OCI-LY1 (cell line): ENCODE measurements around the gene CCDC51.

Experiments
- H2AFZ ChIP-seq: fragments of 200-600 bp; sonication (generic), shearing (Covaris generic); 2 replicates; pipeline ENCODE4 v1.6.0; 2014; ENCODE audit warnings: antibody characterized with exemption, mild to moderate bottlenecking, low read length
- H3F3A ChIP-seq: fragments of 200-600 bp; sonication (generic), shearing (Covaris generic); 2 replicates; pipeline ENCODE4 v1.6.0; 2014; ENCODE audit warnings: mild to moderate bottlenecking, antibody characterized with exemption, low read length, moderate library complexity; ENCODE audit not compliant: insufficient read depth
- H3K27ac ChIP-seq: fragments of 200-600 bp; sonication (generic); 2 replicates; pipeline ENCODE4 v1.5.1; 2014; ENCODE audit warnings: low read length, mixed run types, mild to moderate bottlenecking, low read depth; ENCODE audit not compliant: poor library complexity, severe bottlenecking
- H3K27me3 ChIP-seq: fragments of 200-600 bp; sonication (generic); 2 replicates; pipeline ENCODE4 v1.6.0; 2014; ENCODE audit warnings: antibody characterized with exemption, mild to moderate bottlenecking, low read length, moderate library complexity; ENCODE audit not compliant: insufficient read depth
- H3K36me3 ChIP-seq: fragments of 200-600 bp; sonication (generic); 2 replicates; pipeline ENCODE4 v1.6.1; 2014; ENCODE audit warnings: mild to moderate bottlenecking, antibody characterized with exemption, low read length, moderate library complexity, mixed read lengths; ENCODE audit not compliant: insufficient read depth
- H3K4me1 ChIP-seq: fragments of 200-600 bp; sonication (generic); 2 replicates; pipeline ENCODE4 v1.5.1; 2014; ENCODE audit warnings: mild to moderate bottlenecking, low read length, moderate library complexity; ENCODE audit not compliant: insufficient read depth, severe bottlenecking
- H3K4me2 ChIP-seq: fragments of 200-600 bp; sonication (generic), shearing (Covaris generic); 2 replicates; pipeline ENCODE4 v1.6.1; 2014; ENCODE audit warnings: low read length
- H3K4me3 ChIP-seq: fragments of 200-600 bp; sonication (generic); 2 replicates; pipeline ENCODE4 v1.5.1; 2014; ENCODE audit warnings: low read length, low read depth, mild to moderate bottlenecking, mixed read lengths; ENCODE audit not compliant: poor library complexity, severe bottlenecking
- H3K79me2 ChIP-seq: fragments of 200-600 bp; shearing (Covaris generic); 2 replicates; pipeline ENCODE4 v1.6.1; 2016; ENCODE audit warnings: mixed run types, low read length, mixed read lengths; ENCODE audit not compliant: insufficient read depth
- H3K9ac ChIP-seq: fragments of 200-600 bp; sonication (generic), shearing (Covaris generic); 2 replicates; pipeline ENCODE4 v1.6.1; 2014; ENCODE audit warnings: mild to moderate bottlenecking, low read length, mixed read lengths
- H3K9me2 ChIP-seq: fragments of 200-600 bp; sonication (generic), shearing (Covaris generic); 2 replicates; pipeline ENCODE4 v1.6.1; 2014; ENCODE audit warnings: low read depth, mild to moderate bottlenecking, low read length, mixed read lengths
- H3K9me3 ChIP-seq: fragments of 200-600 bp; shearing (Covaris generic); 2 replicates; pipeline ENCODE4 v1.6.1; 2014; ENCODE audit warnings: low read length, mixed read lengths
- H4K20me1 ChIP-seq: fragments of 200-600 bp; sonication (generic), shearing (Covaris generic); 2 replicates; pipeline ENCODE4 v1.6.0; 2016; ENCODE audit warnings: mild to moderate bottlenecking, low read length; ENCODE audit not compliant: insufficient read depth
- EZH2 ChIP-seq: fragments of 200-600 bp; sonication (generic), shearing (Covaris generic); IDR thresholded peaks from 2 replicates; pipeline ENCODE4 v1.8.0; 2017; ENCODE audit warnings: borderline replicate concordance, mixed run types, mild to moderate bottlenecking, antibody characterized with exemption, low read length, moderate library complexity, mixed read lengths
- TF ChIP-seq, protein P1 (sequence below): fragments of 200-600 bp; sonication (generic), shearing (Covaris generic); IDR thresholded peaks from 2 replicates; pipeline ENCODE4 v1.5.1; 2017; ENCODE audit warnings: mild to moderate bottlenecking, antibody characterized with exemption, low read length, moderate library complexity, mixed read lengths

The CCDC51 gene

DNA sequence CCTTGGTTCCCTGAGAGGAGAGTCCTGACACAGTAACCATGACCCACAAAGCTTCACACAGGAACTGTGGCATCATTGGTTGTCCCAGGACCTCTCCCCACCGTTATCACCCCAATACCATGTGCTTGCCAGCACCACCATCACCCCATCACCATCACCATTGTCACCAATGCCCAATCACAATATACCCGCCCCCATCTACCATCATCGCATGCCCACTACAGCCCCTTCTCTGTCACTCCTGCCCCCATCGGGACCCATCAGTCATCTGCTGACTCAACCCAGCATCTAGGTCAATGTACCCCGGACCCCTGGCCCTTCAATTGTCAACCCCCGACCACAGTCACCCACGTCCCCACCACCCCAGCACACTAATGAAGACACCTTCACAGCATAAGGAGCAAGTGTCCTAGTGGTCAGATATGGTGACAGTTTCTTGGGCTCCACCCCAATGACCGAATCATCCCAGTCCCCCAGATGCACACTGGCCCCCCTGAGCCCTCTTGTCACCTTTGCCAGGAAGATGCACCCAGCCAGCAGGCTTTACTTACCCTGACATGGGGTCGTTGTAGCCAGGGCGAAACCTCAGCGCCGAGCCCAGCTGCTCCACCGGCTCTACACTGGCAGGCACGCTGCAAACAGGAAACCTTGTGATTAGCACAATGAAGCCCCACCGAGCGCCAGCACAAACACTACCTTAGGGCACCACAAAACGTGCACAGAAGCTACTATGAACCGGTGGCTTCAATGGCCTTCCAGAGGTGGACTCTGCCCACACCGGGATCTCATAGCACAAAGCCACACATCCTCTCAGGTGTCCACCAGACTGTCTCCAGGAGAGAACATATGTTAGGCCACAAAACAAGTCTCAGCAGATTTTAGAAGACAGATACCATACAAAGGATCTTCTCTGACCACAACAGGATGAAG is 39.0 kb upstream of the CCDC51 start:
- no peaks in the 10 kb centered on the region for H3F3A ChIP-seq
- no peaks in the 10 kb centered on the region for H3K27me3 ChIP-seq
- H3K9me2 ChIP-seq, result no peaks in the 10 kb centered on the region
- peak overlapping the region; percentile 55 for H3K4me3 ChIP-seq
- peak overlapping the region; percentile 64 for H3K4me2 ChIP-seq
- TF ChIP-seq, protein P1, sequence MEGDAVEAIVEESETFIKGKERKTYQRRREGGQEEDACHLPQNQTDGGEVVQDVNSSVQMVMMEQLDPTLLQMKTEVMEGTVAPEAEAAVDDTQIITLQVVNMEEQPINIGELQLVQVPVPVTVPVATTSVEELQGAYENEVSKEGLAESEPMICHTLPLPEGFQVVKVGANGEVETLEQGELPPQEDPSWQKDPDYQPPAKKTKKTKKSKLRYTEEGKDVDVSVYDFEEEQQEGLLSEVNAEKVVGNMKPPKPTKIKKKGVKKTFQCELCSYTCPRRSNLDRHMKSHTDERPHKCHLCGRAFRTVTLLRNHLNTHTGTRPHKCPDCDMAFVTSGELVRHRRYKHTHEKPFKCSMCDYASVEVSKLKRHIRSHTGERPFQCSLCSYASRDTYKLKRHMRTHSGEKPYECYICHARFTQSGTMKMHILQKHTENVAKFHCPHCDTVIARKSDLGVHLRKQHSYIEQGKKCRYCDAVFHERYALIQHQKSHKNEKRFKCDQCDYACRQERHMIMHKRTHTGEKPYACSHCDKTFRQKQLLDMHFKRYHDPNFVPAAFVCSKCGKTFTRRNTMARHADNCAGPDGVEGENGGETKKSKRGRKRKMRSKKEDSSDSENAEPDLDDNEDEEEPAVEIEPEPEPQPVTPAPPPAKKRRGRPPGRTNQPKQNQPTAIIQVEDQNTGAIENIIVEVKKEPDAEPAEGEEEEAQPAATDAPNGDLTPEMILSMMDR, result no peak
- no peak for TF ChIP-seq EZH2
- H3K36me3 ChIP-seq, result no peaks in the 10 kb centered on the region
- no peaks in the 10 kb centered on the region for H3K79me2 ChIP-seq
- peak overlapping the region; percentile 100; the same call in 1 of the 2 replicates for H2AFZ ChIP-seq
- H3K9me3 ChIP-seq, result no peaks in the 10 kb centered on the region
- H3K4me1 ChIP-seq, result peaks cover 28% of the 10 kb centered on the region
- peak overlapping the region; percentile 79 for H3K27ac ChIP-seq
- H3K9ac ChIP-seq, result peak overlapping the region; percentile 57
- no peaks in the 10 kb centered on the region for H4K20me1 ChIP-seq

DNA sequence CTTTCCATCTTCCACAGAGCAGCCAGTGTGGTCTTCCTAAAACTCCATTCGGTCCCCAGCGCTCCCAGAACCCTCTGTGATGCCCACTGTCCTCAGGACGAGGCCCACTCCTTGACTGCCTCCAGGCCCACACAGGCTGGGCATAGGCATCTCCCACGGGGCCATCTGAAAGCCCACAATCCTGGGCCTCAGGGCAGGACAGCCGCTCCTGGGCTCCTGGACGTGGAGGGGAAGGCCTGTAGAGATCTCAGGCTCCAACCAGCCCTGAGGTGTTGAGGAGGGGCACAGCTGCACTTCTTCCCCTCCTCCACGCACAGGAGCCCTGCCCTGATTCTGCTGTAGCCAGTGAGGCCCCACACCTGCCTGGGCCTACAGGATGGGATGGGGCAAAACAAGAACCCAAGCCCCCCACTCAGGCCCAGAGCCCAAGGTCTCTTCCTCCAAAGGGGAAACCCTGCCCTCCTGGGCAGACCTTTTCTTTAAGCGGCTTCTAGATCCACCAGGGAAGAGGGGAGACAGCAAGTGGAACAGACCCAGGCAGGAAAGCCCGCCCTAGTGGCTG is 38.1 kb upstream of the CCDC51 start:
- Histone ChIP-seq H3F3A (no peaks in the 10 kb centered on the region), H3K27ac (peak overlapping the region; percentile 79), H3K9me2 (no peaks in the 10 kb centered on the region), H3K4me1 (peaks cover 35% of the 10 kb centered on the region), H3K4me3 (peak overlapping the region; percentile 55), H3K9ac (peak overlapping the region; percentile 57; the same call in 1 of the 2 replicates), H3K9me3 (no peaks in the 10 kb centered on the region), H2AFZ (no peak overlapping the region), H3K36me3 (no peaks in the 10 kb centered on the region), H3K79me2 (no peaks in the 10 kb centered on the region), H3K4me2 (peak overlapping the region; percentile 64; the same call in 1 of the 2 replicates), H4K20me1 (no peaks in the 10 kb centered on the region), H3K27me3 (no peaks in the 10 kb centered on the region)
- TF ChIP-seq, protein P1, result no peak
- no peak for TF ChIP-seq EZH2

DNA sequence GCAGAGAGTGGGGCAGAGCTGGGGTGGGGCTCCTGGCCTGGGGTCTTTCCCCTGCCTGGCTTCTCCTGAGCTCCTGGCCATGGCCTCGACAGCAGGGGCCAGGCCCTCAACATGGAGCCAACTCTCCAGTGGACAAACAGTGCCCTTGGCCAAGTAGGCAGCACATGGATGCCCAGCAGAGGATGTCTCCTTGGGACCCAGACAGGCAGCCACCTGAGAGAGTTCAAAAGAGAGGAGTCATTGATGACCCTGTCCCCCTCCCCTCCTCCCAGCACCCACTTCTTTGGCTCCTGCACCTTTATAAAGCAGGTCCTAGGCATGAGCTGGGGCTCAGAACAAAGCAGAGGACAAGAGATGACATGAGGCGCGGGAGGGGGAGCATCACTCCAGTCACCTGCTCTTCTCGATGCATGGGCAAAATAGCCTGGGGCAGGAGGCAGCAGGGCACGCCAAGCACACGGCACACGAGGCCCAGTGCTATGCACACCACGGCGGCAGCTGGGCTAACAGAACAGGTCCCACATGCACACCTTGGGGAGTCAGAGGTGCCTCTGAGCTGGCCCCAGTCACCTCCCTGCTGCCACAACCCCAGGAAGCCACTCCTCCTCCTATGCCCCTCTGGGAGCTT is 36.6 kb upstream of the CCDC51 start:
- H3K9ac ChIP-seq, result no peak overlapping the region
- H3K27ac ChIP-seq, result no peak overlapping the region
- H3K36me3 ChIP-seq, result no peaks in the 10 kb centered on the region
- no peak overlapping the region for H3K4me3 ChIP-seq
- H3K27me3 ChIP-seq, result no peaks in the 10 kb centered on the region
- H3K4me2 ChIP-seq, result no peak overlapping the region
- peaks cover 47% of the 10 kb centered on the region for H3K4me1 ChIP-seq
- no peaks in the 10 kb centered on the region for H3F3A ChIP-seq
- no peaks in the 10 kb centered on the region for H4K20me1 ChIP-seq
- no peak for TF ChIP-seq EZH2
- TF ChIP-seq, protein P1, result no peak
- H3K9me3 ChIP-seq, result no peaks in the 10 kb centered on the region
- no peaks in the 10 kb centered on the region for H3K79me2 ChIP-seq
- H3K9me2 ChIP-seq, result no peaks in the 10 kb centered on the region
- no peak overlapping the region for H2AFZ ChIP-seq
